Measurements from ENCODE around the gene VWA3A. TPM values are rescaled to one million over a fixed set of nuclear protein-coding genes. Genes with fewer than 3 reads are reported as not detected.

The VWA3A gene
- total RNA-seq, 1 donor from 2014 or later: not detected

DNA sequence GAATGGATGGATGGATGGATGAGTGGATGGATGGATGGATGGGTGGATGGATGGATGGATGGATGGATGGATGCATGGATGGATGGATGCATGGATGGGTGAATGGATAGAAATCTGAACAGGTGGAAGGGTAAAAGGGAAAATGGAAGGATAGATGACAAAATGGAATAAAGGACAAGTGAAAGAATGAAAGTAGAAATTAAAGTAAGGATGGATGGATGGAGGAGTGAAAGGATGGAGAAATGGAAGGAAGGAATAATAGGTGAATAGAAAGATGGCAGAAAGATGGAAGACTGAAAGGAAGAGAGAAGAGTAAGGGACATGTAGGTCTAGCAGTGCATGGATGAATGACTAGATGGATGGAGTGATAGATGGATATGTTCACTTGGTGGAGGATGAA lies 29.9 kb downstream of the VWA3A start:
- Mint-ChIP-seq H3K27me3 (ENCODE audit: low read depth, unreplicated experiment) (peaks cover 17% of the 10 kb centered on the region), H3K9me3 (ENCODE audit: unreplicated experiment) (peaks cover 2% of the 10 kb centered on the region), H3K4me3 (ENCODE audit: unreplicated experiment) (no peak overlapping the region), H3K4me1 (ENCODE audit: low read depth, unreplicated experiment) (no peaks in the 10 kb centered on the region), H3K36me3 (ENCODE audit: low read depth, unreplicated experiment) (no peaks in the 10 kb centered on the region), H3K27ac (ENCODE audit: unreplicated experiment) (no peak overlapping the region)
- Histone ChIP-seq H3K9me3 (ENCODE audit: insufficient read depth, low read depth, low read length) (no peaks in the 10 kb centered on the region), H3K4me3 (ENCODE audit: insufficient read depth, low read depth, low read length) (no peak overlapping the region), H3K79me2 (ENCODE audit: insufficient read depth, low read length) (no peaks in the 10 kb centered on the region), H3K4me1 (ENCODE audit: insufficient read depth, low read length) (no peaks in the 10 kb centered on the region), H3K36me3 (ENCODE audit: insufficient read depth, low read length) (no peaks in the 10 kb centered on the region), H3K27me3 (ENCODE audit: insufficient read depth, low read length) (no peaks in the 10 kb centered on the region), H3K27ac (ENCODE audit: low read depth, low read length) (no peak overlapping the region), H4K20me1 (ENCODE audit: insufficient read depth, low read length) (no peaks in the 10 kb centered on the region), H3K9ac (ENCODE audit: low read length) (no peak overlapping the region), H2AFZ (ENCODE audit: low read depth, low read length) (no peak overlapping the region), H3K4me2 (ENCODE audit: low read length) (no peak overlapping the region)
- TF ChIP-seq, protein P1, sequence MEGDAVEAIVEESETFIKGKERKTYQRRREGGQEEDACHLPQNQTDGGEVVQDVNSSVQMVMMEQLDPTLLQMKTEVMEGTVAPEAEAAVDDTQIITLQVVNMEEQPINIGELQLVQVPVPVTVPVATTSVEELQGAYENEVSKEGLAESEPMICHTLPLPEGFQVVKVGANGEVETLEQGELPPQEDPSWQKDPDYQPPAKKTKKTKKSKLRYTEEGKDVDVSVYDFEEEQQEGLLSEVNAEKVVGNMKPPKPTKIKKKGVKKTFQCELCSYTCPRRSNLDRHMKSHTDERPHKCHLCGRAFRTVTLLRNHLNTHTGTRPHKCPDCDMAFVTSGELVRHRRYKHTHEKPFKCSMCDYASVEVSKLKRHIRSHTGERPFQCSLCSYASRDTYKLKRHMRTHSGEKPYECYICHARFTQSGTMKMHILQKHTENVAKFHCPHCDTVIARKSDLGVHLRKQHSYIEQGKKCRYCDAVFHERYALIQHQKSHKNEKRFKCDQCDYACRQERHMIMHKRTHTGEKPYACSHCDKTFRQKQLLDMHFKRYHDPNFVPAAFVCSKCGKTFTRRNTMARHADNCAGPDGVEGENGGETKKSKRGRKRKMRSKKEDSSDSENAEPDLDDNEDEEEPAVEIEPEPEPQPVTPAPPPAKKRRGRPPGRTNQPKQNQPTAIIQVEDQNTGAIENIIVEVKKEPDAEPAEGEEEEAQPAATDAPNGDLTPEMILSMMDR (IDR thresholded peaks at IDR 0.05; ENCODE audit: insufficient read depth, low read depth, low read length): no peak
- TF ChIP-seq EZH2 (IDR thresholded peaks at IDR 0.05; ENCODE audit: insufficient read depth, low read length): no peak
- DNase-seq (ENCODE audit: low read depth) (no peak), FAIRE-seq (no peak)

DNA sequence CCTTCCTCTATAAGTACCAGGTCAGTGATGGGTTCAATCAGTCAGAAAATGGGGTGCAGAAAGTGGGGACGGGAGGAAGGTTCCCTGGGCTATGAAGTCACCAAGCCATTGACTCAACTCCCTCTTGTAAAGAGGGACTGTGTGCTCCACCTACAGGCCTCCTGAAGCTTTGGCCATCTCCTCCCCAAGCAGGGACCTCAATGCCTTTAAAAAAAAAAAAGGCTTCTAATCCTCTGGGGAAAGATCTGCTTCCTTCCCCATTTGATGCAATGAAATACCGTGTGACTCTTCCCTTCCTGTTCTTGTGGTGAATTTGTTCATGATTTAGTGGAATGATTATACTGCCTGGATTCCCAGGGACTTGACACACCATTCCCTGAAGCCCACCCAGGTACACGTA lies 30.8 kb downstream of the VWA3A start:
- Histone ChIP-seq H3K9me3 (ENCODE audit: insufficient read depth, low read depth, low read length) (no peaks in the 10 kb centered on the region), H3K79me2 (ENCODE audit: insufficient read depth, low read length) (no peaks in the 10 kb centered on the region), H4K20me1 (ENCODE audit: insufficient read depth, low read length) (no peaks in the 10 kb centered on the region), H3K4me3 (ENCODE audit: insufficient read depth, low read depth, low read length) (no peak overlapping the region), H3K36me3 (ENCODE audit: insufficient read depth, low read length) (no peaks in the 10 kb centered on the region), H3K27ac (ENCODE audit: low read depth, low read length) (no peak overlapping the region), H3K4me2 (ENCODE audit: low read length) (no peak overlapping the region), H3K27me3 (ENCODE audit: insufficient read depth, low read length) (no peaks in the 10 kb centered on the region), H3K9ac (ENCODE audit: low read length) (no peak overlapping the region), H2AFZ (ENCODE audit: low read depth, low read length) (no peak overlapping the region), H3K4me1 (ENCODE audit: insufficient read depth, low read length) (no peaks in the 10 kb centered on the region)
- H3K9me3 Mint-ChIP-seq (ENCODE audit: unreplicated experiment): peaks cover 8% of the 10 kb centered on the region
- TF ChIP-seq EZH2 (IDR thresholded peaks at IDR 0.05; ENCODE audit: insufficient read depth, low read length): no peak
- TF ChIP-seq, protein P1 (IDR thresholded peaks at IDR 0.05; ENCODE audit: insufficient read depth, low read depth, low read length): no peak
- no peaks in the 10 kb centered on the region for H3K4me1 Mint-ChIP-seq (ENCODE audit: low read depth, unreplicated experiment)
- no peak for DNase-seq (ENCODE audit: low read depth)
- no peaks in the 10 kb centered on the region for H3K36me3 Mint-ChIP-seq (ENCODE audit: low read depth, unreplicated experiment)
- no peak for FAIRE-seq
- H3K27me3 Mint-ChIP-seq (ENCODE audit: low read depth, unreplicated experiment): peaks cover 23% of the 10 kb centered on the region
- H3K27ac Mint-ChIP-seq (ENCODE audit: unreplicated experiment): no peak overlapping the region
- no peak overlapping the region for H3K4me3 Mint-ChIP-seq (ENCODE audit: unreplicated experiment)

DNA sequence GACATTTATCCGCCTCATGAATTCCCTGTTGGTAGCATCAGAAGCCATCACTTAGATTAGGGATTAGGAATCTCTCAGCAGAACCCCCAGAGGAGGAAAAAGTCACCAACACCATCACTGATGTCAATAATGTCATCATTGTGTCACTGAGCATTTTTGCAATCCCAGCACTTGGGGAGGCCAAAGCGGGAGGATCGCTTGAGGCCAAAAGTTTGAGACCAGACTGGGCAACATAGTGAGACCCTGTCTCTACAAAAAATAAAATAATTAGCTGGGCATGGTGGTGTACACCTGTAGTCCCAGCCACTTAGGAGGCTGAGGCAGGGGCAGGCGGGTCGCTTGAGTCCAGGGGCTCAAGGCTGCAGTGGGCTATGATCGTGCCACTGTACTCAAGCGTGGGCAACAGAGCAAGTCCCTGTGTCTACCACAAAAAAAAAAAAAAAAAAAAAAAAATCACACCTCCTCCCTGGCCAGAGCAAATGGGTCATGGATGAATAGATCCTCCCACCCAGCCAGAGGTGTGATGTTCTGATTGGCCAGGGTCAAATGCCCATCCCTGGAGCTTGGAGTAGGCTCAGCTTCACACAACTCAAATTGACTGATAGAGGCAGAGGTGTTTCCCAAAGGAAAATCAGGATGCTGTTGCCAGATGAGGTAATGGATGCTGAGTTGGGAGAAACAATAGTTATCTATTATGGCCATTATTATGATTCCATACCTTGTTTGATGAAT lies 31.6 kb downstream of the VWA3A start:
- Histone ChIP-seq H2AFZ (ENCODE audit: low read depth, low read length) (no peak overlapping the region), H3K4me1 (ENCODE audit: insufficient read depth, low read length) (no peaks in the 10 kb centered on the region), H4K20me1 (ENCODE audit: insufficient read depth, low read length) (no peaks in the 10 kb centered on the region), H3K9me3 (ENCODE audit: insufficient read depth, low read depth, low read length) (no peaks in the 10 kb centered on the region), H3K4me2 (ENCODE audit: low read length) (no peak overlapping the region), H3K9ac (ENCODE audit: low read length) (no peak overlapping the region), H3K4me3 (ENCODE audit: insufficient read depth, low read depth, low read length) (no peak overlapping the region), H3K27ac (ENCODE audit: low read depth, low read length) (no peak overlapping the region), H3K27me3 (ENCODE audit: insufficient read depth, low read length) (no peaks in the 10 kb centered on the region), H3K79me2 (ENCODE audit: insufficient read depth, low read length) (no peaks in the 10 kb centered on the region), H3K36me3 (ENCODE audit: insufficient read depth, low read length) (no peaks in the 10 kb centered on the region)
- no peak overlapping the region for H3K4me3 Mint-ChIP-seq (ENCODE audit: unreplicated experiment)
- H3K4me1 Mint-ChIP-seq (ENCODE audit: low read depth, unreplicated experiment): no peaks in the 10 kb centered on the region
- H3K27me3 Mint-ChIP-seq (ENCODE audit: low read depth, unreplicated experiment): peaks cover 24% of the 10 kb centered on the region
- TF ChIP-seq, protein P1 (IDR thresholded peaks at IDR 0.05; ENCODE audit: insufficient read depth, low read depth, low read length): no peak
- no peak for TF ChIP-seq EZH2 (IDR thresholded peaks at IDR 0.05; ENCODE audit: insufficient read depth, low read length)
- FAIRE-seq (no peak), DNase-seq (ENCODE audit: low read depth) (no peak)
- H3K9me3 Mint-ChIP-seq (ENCODE audit: unreplicated experiment): peaks cover 14% of the 10 kb centered on the region
- no peaks in the 10 kb centered on the region for H3K36me3 Mint-ChIP-seq (ENCODE audit: low read depth, unreplicated experiment)
- H3K27ac Mint-ChIP-seq (ENCODE audit: unreplicated experiment): no peak overlapping the region
